Right ventricle myocardium inferior (tissue), 1 donor: ENCODE results near the gene HNF1B. TPM values are rescaled to one million over a fixed set of nuclear protein-coding genes. Genes with fewer than 3 reads are reported as not detected.

Source experiments
- ATAC-seq: fragments of 200-7000 bp; cut with Tn5 transposase; one replicate; pipeline ENCODE4 v1.9.1; 2020; ENCODE audit warnings: mild to moderate bottlenecking, moderate library complexity
- DNase-seq: peaks from one replicate; pipeline ENCODE4 v3.0.0; 2021; ENCODE audit errors: missing footprints
- intact Hi-C: fragments of 100-400 bp; cut with DNase I; formaldehyde crosslinking; loops from one replicate; pipeline ENCODE4 v1.11.0; 2022
- total RNA-seq: library from RNA; stranded (reverse); fragmentation: NEBNext Ultra II Directional; extraction: Animal tissue kit (Norgen Biotek cat#: 25700); gene quantifications from one replicate; pipeline ENCODE4 v1.2.1, GENCODE V29; 2021
- donor health status: DM: no; HTN: yes; CAD: no; lungs with severe emphysema.

Gene HNF1B
- total RNA-seq, 1 donor from 2014 or later = not detected

- no peak for ATAC-seq
- DNase-seq = no peak
- intact Hi-C loops = no loop called here
Measured at GRCh38 chr17:37742116-37742761, 2.6 kb downstream of the HNF1B start.

DNA sequence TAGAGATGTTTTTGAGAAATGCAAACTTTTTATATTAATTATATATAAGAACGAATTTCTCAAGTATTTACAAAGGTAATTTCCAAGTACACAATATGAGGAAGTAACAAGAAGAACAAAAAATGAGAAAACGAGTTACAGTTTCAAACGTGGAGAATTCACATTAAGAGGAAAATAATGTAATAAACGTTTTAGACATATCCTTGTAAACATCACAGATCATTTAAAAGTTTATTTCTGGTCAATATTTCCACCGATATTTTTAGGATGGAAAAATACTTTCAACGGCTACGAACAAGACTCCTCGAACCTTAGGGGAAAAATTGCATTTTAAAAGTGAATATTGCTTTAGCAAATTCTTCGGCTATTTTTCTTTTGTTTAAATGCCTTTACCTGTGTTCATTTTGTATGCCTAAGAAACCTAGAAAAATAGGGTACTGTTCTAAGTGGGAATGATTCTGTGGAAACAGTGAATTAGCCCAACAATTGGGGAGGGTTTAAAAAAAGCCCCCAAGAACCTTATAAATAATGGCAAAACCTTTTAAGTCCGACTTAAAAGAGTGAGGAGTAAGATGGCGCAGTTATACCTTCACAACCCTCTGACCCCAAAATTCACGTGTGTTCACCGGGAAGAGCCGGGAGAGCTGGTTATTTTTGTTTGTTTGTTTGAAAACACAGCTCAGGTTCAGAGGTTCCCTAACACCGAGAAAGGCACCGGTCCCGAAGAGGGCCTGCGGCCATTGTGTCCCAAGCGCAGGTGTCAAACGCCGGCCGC lies 3.3 kb downstream of the HNF1B start:
- intact Hi-C loops = no loop called here
- DNase-seq = no peak
- no peak for ATAC-seq

- ATAC-seq (no peak), DNase-seq (no peak)
- intact Hi-C loops = no loop called here
Measured at GRCh38 chr17:37740915-37741314, 3.9 kb downstream of the HNF1B start.

- DNase-seq = no peak
- intact Hi-C loops = no loop called here
- ATAC-seq = no peak
Measured at GRCh38 chr17:37737971-37738370, 6.9 kb downstream of the HNF1B start.

DNA sequence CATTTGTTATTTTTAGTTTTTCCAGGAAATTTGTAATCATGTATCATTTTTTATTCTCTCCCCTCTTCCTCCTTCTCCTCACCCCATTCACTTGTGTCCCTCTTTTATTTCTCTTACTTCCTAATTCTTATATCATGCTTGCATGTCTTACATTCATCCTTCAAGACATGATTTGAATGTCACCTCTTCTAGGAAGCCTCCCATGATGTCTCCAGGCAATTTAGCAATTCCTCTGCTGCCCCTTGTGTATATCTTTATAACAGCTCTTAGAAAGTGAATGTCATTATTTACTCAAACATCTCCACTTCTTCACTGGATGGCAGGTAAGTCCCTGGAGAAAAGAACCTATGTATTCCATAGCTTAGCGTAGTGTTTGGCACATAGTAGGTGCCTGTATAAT lies 7.8 kb downstream of the HNF1B start:
- DNase-seq = no peak
- intact Hi-C loops = no loop called here
- ATAC-seq = no peak

DNA sequence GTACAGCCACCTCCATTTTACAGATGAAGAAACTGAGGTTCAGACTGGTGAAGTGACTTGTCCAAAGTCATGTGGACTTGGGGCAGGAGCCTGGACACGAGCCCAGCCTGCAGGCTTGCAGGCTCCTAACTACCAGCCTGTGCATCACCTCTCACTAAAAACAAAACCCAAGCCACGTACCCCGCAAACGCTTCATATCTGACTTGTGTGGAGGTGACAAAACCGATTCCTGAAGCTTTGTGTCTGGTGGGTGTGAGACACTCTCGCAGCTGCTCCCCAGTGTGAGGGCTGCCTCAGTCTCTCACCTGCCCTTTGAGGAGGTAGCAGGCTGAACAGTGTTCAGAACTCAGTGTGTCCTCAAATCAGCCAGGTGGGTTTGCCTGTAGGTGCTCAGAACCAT lies 8.4 kb downstream of the HNF1B start:
- intact Hi-C loops = no loop called here
- no peak for ATAC-seq
- DNase-seq = no peak

DNA sequence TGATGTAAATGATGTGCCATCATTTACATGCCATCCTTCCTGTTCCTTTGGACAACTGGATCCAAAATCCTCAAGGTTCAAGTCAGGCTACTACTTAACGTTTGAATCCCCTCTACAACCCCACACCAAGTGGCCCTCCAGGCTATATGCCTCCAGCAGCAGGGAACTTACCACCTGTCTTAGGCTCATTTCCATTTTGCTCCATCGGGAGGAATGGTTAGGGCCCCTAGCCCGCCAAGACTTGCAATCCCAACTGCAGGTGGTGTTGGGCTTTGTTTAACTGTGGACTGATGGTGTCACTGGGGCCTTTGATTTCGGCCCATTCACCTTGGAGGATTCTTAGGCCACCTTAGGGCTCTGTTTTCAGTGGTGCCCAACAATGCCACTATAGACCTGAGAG lies 9.7 kb downstream of the HNF1B start:
- no peak for DNase-seq
- ATAC-seq = no peak
- intact Hi-C loops = no loop called here

DNA sequence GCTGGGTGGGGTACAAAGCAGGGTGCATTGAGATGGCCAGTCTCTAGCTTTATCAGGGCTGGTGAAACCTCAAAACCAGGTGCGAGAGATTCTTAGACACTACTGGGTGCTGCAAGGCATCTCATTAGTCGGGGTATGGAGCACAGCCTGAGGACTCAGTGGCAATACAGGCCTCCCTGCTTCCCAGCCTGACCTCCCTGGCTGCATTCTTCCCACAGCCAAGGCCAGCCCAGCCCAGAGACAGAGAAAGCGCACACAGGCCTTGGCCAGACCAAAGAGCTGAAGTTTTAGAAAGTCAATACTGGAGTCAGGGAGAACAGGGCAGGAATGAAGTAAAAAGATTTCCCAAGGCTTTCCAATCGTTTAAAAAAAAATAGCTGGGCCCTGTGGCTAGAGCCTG lies 12.5 kb downstream of the HNF1B start:
- DNase-seq (no peak), ATAC-seq (no peak)
- intact Hi-C loops = no loop called here

GRCh38 chr17:37731056-37731455 lies 13.8 kb downstream of the HNF1B start:
- no peak for ATAC-seq
- no peak for DNase-seq
- intact Hi-C loops = no loop called here

- no peak for ATAC-seq
- intact Hi-C loops = no loop called here
Measured at GRCh38 chr17:37729905-37730304, 15.0 kb downstream of the HNF1B start.

GRCh38 chr17:37726891-37727675 lies 17.8 kb downstream of the HNF1B start:
- ATAC-seq (no peak), DNase-seq (no peak)
- intact Hi-C loops = no loop called here

More at GRCh38 chr17:37729905-37730304, 15.0 kb downstream of the HNF1B start:
- DNase-seq = no peak

GRCh38 chr17:37726248-37726647 lies 18.6 kb downstream of the HNF1B start:
- DNase-seq = no peak
- intact Hi-C loops = no loop called here
- ATAC-seq = no peak

- intact Hi-C loops = no loop called here
- no peak for DNase-seq
- ATAC-seq = no peak
Measured at GRCh38 chr17:37725601-37726146, 19.2 kb downstream of the HNF1B start.

- ATAC-seq (no peak), DNase-seq (no peak)
- intact Hi-C loops = no loop called here
Measured at GRCh38 chr17:37725021-37725595, 19.8 kb downstream of the HNF1B start.

GRCh38 chr17:37720989-37721388 lies 23.9 kb downstream of the HNF1B start:
- intact Hi-C loops = no loop called here
- no peak for DNase-seq
- ATAC-seq = no peak

GRCh38 chr17:37719866-37720265 lies 25.0 kb downstream of the HNF1B start:
- ATAC-seq = no peak
- intact Hi-C loops = loop anchor here (10.0 kb wide), 1 partner anchor 55 kb away; no protein-coding TSS in a partner anchor
- no peak for DNase-seq

- intact Hi-C loops = loop anchor here (10.0 kb wide), 1 partner anchor 56 kb away; no protein-coding TSS in a partner anchor
- DNase-seq (no peak), ATAC-seq (no peak)
Measured at GRCh38 chr17:37718324-37719048, 26.4 kb downstream of the HNF1B start.

- DNase-seq = no peak
- no peak for ATAC-seq
- intact Hi-C loops = loop anchor here (10.0 kb wide), 1 partner anchor 57 kb away; no protein-coding TSS in a partner anchor
Measured at GRCh38 chr17:37717627-37718323, 27.1 kb downstream of the HNF1B start.
